Measurements from ENCODE around the gene NOCT.
"Not testable (repeated sequence)": the region's sequence is repeated elsewhere in the genome, so short reads cannot be mapped to it uniquely, and the experiment has no call there.

Gene NOCT

GRCh38 chr4:139011225-139011950, 4.2 kb upstream of the NOCT start:
- no peak for DNase-seq (ENCODE audit: low spot score)

- DNase-seq (ENCODE audit: low spot score) = no peak
These were observed 961 bp upstream of the NOCT start for GRCh38 chr4:139014371-139015268.

GRCh38 chr4:139015948-139016471, 429 bp downstream of the NOCT start:
- peak; percentile 66 for DNase-seq (ENCODE audit: low spot score)

DNA sequence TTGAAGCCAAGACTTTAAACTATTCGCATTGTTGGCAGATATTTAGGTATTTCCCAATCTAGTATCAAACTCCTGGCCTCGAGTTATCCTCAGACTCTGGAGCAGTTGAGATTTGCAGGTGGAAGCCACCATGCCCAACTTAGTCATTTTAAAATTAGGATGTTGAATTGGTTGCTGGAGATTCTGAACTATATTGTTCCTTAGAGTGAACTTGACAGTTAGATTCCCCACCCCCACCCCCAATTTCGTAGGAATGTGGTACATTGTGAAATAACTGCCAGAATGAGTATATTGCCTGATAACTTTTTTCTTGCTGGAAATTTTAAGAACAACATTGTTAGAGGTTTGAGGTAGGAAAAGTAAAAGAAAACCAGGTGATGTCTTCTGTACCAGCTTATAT, 2.3 kb downstream of the NOCT start:
- DNase-seq (ENCODE audit: low spot score) = no peak

DNA sequence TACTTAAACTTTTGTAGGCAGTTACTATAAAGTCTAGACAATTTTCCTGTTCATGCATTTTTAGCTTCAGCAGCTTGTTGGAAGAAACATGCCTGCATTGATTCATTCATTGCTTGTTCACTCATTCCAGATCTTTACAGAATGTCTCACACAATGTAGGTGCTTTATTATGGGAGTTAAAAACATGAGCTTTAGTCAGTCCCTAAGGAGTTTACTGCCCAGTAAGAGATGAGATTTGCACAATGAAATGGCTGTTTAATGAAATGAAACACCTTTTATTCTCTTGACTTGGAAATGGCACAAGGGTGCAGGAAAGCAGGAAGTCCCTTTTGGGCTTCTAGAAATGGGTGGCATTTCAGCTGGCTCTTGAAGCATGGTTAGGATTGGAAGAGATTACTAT, 2.9 kb downstream of the NOCT start:
- no peak for DNase-seq (ENCODE audit: low spot score)

DNA sequence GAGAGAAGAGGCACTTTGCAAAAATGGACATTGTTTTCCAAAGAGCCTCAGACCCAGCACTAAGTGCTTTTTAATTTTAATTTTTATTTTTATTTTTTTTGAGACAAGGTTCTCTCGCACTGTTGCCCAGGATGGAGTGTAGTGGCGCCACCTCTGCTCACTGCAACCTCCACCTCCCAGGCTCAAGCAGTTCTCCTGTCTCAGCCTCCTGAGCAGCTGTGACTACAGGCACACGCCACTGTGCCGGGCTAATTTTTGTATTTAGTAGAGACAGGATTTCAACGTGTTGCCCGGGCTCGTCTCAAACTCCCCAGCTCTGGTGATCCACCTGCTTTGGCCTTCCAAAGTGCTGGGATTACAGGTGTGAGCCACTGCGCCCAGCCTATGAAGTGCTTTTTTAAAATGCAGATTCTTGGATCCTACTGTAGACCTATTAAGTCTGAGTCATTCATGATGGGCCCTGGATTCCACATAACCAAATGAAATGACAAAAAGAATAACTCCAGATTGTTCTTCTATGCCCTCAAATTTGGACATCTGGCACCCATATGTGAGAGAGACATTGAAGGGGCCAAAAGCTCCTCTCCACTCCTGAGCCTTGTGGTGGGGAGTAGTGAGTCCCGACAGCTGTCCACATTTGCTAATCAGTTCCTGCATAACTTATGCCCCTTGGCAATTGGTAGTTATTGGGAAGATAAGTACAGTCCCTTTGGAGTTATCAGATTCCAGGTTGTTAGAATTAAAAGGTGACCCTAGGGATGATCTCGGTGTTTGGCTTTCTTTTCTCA, 3.6 kb downstream of the NOCT start:
- no peak for DNase-seq (ENCODE audit: low spot score)

GRCh38 chr4:139020384-139020783, 4.8 kb downstream of the NOCT start:
- DNase-seq (ENCODE audit: low spot score) = no peak

DNA sequence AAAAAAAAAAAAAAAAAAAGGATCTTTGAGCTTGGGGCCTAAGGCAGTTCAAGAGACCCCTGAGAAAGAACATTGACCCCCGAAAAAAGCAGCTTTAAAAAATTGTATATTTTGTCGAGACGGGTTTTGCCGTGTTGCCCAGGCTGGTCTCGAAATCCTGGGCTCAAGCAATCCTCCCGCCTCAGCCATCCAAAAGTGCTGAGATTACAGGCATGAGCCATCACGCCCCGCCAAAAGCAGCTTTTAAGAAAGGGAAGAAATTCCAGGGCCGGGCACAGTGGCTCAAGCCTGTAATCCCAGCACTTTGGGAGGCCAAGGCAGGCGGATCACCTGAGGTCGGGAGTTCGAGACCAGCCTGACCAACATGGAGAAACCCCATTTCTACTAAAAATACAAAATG, 5.5 kb downstream of the NOCT start:
- not testable (repeated sequence) for DNase-seq (ENCODE audit: low spot score)

DNA sequence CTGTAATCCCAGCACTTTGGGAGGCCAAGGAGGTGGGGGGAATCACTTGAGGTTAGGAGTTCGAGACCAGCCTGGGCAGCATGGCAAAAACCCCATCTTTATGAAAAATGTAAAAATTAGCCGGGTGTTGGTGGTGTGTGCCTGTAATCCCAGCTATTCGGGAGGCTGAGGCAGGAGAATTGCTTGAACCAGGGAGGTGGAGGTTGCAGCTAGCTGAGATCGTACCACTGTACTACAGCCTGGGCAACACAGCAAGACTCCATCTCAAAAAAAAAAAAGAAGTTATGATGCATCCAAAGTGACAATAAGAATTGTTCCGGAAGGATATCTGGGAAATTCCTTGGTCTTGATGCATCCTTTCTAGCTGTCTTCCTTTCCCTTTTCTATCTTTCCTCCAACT, 7.3 kb downstream of the NOCT start:
- DNase-seq (ENCODE audit: low spot score) = no peak

DNA sequence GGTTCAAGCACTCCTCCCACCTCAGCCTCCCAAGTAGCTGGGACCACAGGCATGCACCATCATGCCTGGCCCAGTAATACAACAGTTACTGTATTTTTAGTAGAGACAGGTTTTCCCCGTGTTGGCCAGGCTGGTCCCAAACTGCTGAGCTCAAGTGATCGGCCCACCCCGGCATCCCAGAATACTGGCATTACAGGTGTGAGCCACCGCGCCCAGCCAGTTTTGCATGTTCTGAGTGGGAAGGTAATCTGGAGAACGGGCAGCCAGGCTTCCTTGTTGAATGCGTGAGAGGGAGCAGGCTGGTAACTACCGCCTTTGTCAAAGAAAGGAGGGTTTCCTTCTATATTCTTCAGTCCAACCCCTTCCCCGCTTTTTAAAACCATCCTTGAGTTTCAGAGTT, 9.1 kb downstream of the NOCT start:
- DNase-seq (ENCODE audit: low spot score) = no peak

GRCh38 chr4:139025841-139026240, 10.3 kb downstream of the NOCT start:
- no peak for DNase-seq (ENCODE audit: low spot score)

DNA sequence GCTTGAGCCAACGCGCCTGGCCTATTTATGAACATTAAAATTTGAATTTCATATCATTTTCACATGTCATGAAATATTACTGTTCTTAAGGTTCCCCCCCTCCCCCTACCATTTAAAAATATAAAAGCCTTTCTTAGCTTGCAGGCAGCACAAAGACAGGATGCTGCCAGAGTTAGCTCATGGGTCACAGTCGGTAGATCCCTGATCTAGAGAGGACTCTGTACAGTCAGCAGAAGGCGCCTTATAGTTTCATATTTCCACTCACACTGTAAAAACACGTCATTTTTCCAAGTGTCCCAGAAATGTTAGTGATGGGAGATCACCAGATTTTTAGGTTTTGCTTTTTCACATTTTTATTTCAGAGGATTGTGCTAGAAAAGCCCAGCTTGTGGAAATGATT, 12.2 kb downstream of the NOCT start:
- DNase-seq (ENCODE audit: low spot score) = no peak

DNA sequence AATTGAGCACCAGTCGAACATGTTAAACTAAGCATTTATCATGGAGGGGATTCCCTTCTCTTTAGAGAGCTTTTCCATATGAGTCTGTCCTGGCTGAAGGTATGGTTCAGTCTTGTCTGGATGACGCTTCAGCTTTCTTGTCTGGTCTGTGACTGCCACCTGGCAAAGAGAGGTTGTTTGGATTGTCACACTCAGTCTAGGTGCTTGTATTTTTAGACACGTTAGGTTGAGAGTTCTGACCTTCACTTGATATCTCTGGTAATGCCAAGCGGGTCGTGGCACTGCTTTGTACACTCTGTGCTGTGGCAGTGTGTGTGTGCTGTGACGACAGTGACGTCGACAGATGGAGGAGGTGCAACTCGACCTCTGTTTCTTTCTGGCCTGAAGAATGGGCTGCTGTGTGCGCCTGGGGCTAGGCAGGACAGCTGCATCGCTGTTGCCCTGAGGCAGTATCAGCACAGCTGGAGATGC, 12.6 kb downstream of the NOCT start:
- DNase-seq (ENCODE audit: low spot score) = no peak

- DNase-seq (ENCODE audit: low spot score) = not testable (repeated sequence)
These were observed 14.3 kb downstream of the NOCT start for GRCh38 chr4:139029866-139030363.

DNA sequence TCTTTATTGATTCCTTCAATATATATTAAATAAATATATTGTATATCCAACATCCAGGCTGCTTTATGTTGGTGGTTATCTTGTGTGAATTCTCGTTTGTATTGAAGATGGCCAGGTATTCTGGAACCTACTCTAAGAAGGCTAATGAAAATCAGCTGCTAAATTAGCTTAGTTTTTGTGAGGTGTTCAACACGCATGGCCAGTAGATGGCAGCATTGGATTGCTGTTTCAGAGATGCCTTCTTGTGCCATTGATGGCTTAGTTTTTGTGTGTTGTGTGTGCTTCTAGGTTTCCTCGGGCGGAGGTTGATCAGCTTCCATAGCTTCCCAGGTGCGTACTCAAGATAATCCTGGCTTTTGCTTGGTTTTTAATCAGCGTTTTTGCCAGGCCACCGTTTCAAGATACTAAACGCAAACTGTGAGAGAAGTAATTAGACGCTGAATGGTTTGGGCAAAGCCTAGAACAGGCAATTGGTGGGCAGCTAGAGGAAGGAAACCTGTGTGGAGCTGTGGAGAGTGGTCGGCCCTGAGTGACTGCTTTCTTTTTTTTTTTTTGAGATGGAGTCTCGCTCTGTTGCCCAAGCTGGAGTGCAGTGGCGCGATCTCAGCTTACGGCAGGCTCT, 15.1 kb downstream of the NOCT start:
- peak; percentile 74 for DNase-seq (ENCODE audit: low spot score)

DNA sequence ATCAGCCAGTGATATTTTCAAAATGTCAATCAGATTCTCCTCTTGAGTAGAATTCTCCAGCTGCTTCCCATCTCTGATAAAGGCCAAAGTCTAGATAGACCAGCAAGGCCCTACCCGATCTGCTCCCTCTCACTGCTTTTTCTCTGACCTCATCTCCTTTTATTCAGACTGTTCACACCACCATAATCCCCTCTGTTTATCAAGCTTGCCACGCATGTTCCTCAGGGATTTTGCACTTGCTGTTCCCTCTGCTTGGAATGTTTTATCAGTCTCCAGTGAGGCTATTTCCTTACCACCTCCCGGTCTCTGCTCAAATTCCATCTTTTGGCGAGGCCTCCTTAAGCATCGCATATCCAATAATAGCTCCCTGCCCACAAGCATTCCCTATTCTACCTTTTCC, 20.1 kb downstream of the NOCT start:
- no peak for DNase-seq (ENCODE audit: low spot score)

DNA sequence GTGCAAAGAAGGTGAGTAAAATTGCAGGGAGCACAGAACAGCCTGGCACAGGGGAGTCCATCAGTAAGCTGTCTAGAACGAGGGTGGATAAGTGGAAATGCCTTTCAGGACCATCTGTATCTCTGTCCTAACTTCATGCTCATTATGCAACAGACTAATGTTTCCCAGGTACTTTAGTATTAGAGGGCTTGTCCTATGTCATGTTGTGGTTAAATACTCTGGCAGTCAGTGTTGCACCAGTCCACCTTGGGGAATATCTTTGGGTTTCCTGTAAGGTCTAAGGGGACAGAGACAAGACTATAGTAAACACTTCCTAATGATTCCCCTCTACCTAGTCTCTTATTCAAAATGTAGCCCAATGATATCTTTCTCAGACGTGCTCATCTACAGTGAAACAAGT, 21.3 kb downstream of the NOCT start:
- DNase-seq (ENCODE audit: low spot score) = no peak

DNA sequence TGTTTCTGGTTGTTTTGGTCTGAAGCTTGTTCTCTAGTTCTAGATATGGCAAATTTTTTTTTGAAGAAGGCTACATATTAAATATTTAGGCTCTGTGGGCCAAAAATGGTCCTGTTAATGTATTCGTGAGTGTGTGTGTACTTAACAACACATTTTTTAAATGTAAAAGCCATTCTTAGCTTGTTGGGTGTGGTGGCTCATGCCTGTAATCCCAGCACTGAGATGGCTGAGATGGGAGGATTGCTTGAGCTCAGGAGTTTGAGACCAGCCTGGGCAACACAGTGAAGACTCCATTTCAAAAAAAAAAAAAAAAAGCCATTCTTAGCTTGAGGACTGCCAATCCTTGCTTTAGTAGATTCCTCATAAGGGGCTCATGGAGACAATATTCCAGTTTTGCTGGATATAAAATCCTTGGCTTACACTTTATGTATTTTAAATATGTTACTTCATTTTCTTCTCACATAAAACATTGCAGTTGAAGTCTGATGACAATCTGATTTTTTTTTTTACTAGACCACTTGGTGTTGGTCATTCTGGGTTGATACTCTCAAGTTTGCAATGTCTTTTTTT, 23.4 kb downstream of the NOCT start:
- DNase-seq (ENCODE audit: low spot score) = no peak

- no peak for DNase-seq (ENCODE audit: low spot score)
These were observed 27.4 kb downstream of the NOCT start for GRCh38 chr4:139042981-139043460.

DNA sequence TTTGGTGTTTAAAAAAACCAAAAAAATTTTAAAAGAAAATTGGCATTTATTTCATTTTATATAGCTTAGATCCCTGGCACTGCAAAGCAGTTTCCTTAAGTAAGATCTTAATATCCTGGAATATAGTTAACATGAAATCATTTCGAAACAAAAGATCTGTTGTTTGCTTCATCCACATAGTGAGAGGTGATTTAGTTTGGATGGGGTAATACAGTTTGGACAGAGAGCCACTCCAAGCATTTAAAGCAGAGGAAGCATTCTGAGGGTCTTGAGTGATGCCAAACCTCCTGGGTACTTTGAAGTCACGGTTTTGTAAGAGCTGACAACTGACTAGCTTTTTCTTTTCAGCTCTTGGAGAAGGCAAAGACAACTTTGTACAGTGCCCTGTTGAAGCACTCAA, 28.7 kb downstream of the NOCT start:
- no peak for DNase-seq (ENCODE audit: low spot score)

GRCh38 chr4:139048026-139048425, 32.4 kb downstream of the NOCT start:
- no peak for DNase-seq (ENCODE audit: low spot score)

Measured in germinal center (tissue), 1 donor.